ENCODE results near the gene STRIP1. TPM values are rescaled to one million over a fixed set of nuclear protein-coding genes. Genes with fewer than 3 reads are reported as not detected.

Gene STRIP1
- polyA plus RNA-seq, 1 experiment, result 31.3 TPM

DNA sequence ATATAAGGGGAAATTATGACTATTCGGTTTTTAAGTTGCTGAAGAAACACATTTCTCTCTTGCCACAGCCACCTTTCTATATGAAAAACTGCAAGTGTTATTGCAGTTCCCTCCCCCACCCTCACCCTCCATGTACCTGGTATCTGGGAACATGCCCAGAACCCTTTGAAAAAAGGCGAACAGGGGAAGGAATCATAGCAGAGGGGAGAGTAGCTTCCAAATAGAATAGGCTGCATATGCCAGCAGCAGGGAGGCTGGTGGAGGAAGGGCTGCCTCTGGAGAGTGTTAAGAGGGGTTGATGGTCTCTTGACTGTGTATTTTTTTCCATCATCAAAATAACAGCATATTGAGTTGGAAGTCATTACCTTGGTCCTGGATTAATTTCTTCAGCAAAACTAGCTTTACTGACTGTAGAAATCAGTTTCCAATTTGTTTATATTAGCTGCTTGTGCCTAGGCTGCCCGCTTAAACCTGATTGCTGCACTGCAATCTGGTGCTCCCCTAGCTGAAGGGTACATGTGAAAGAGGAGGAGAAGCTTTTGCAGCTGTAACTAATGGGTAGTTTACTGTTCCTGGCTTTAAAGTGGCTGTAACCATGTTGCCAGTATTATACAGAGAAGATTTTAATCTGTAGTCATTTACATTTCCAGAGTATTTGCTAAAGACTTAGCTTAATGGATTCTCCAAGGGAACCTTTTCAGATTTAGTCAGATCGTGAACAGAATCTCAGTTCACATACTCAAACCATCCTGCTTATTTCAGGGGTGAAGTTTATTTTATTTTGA, 27.2 kb upstream of the STRIP1 start:
- CTCF ChIA-PET, result interaction anchor here (0.5 to 8.1 kb wide), 9 partner anchors 9 to 489 kb away, joined by 3 to 118 read pairs (median 5); partner anchors contain the start of gene AHCYL1
- TF ChIP-seq CTCF (IDR thresholded peaks at IDR 0.05; ENCODE audit: low read depth, low read length), result no peak
- Histone ChIP-seq H3K4me3 (ENCODE audit: low read depth, low read length) (no peak overlapping the region), H3K9me3 (ENCODE audit: control insufficient read depth, insufficient read depth, low read length) (no peaks in the 10 kb centered on the region), H3K27me3 (ENCODE audit: control insufficient read depth, insufficient read depth, low read length) (no peaks in the 10 kb centered on the region), H3K27ac (ENCODE audit: low read depth, low read length) (no peak overlapping the region)
- POLR2A ChIA-PET, result no interaction called here
- DNase-seq (ENCODE audit: low read depth, low spot score), result no peak

DNA sequence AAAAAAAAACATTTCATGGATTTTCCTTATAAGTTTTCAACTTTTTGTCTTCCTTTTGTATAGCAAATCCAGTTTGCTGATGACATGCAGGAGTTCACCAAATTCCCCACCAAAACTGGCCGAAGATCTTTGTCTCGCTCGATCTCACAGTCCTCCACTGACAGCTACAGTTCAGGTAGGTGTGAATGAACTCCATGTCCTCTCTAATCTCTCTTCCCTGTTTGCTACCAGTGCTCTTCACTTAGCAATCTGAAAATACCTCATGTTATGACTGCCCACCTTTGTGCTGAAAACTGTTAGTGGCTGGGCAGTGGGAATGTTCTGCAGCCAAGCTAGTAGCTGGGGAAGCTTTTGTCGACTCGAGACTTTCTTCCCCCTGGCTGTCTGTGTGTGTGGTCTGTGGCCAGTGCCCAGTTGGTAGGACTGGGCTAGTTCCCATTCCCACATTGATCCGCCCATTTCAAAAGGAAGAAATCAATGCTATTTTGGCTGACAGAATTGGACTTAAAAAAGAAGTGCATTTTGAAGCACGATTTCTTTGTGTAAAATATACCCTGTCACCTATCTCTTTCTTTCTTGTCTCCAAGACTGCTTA, 25.4 kb upstream of the STRIP1 start:
- no peak overlapping the region for H3K27ac ChIP-seq (ENCODE audit: low read depth, low read length)
- DNase-seq (ENCODE audit: low read depth, low spot score), result no peak
- H3K4me3 ChIP-seq (ENCODE audit: low read depth, low read length), result no peak overlapping the region
- ChIA-PET CTCF (interaction anchor here (0.6 to 8.1 kb wide), 3 partner anchors 25 to 233 kb away, joined by 3 to 118 read pairs (median 4); no protein-coding TSS in a partner anchor), POLR2A (no interaction called here)
- no peaks in the 10 kb centered on the region for H3K27me3 ChIP-seq (ENCODE audit: control insufficient read depth, insufficient read depth, low read length)
- no peaks in the 10 kb centered on the region for H3K9me3 ChIP-seq (ENCODE audit: control insufficient read depth, insufficient read depth, low read length)
- TF ChIP-seq CTCF (IDR thresholded peaks at IDR 0.05; ENCODE audit: low read depth, low read length), result no peak

DNA sequence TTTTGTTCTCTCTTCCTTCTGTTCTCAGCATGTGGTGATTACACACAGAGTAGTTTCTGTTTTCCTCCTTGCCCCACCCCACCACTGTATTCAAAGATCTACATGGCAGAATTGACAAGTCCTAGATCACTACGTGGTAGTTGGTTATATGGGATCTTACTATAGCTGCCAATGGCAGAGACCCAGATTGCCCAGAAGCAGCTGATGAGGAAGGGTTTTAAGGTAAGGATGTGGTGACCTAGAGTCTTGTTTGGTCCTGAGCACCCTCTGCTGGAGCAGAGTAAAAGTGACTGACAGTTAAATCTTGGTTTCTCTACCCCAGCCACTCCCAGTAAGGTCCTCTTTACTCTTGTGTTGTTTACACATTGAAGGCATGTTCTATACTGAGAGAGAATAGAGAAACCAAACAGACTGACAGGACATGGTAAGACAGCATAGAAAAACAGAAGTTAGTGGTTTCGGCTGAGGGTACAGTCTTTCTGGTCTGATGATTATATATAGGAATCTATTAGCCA, 22.8 kb upstream of the STRIP1 start:
- H3K27ac ChIP-seq (ENCODE audit: low read depth, low read length), result no peak overlapping the region
- TF ChIP-seq CTCF (IDR thresholded peaks at IDR 0.05; ENCODE audit: low read depth, low read length), result peak; percentile 69
- no peaks in the 10 kb centered on the region for H3K27me3 ChIP-seq (ENCODE audit: control insufficient read depth, insufficient read depth, low read length)
- no peaks in the 10 kb centered on the region for H3K9me3 ChIP-seq (ENCODE audit: control insufficient read depth, insufficient read depth, low read length)
- no peak overlapping the region for H3K4me3 ChIP-seq (ENCODE audit: low read depth, low read length)
- ChIA-PET POLR2A (interaction anchor here (0.6 kb wide), 2 partner anchors 26 to 229 kb away, joined by 3 to 4 read pairs; no protein-coding TSS in a partner anchor), CTCF (interaction anchor here (0.8 to 8.1 kb wide), 12 partner anchors 11 to 479 kb away, joined by 3 to 118 read pairs (median 6); partner anchors contain the start of gene AHCYL1)
- DNase-seq (ENCODE audit: low read depth, low spot score), result peak; percentile 34

DNA sequence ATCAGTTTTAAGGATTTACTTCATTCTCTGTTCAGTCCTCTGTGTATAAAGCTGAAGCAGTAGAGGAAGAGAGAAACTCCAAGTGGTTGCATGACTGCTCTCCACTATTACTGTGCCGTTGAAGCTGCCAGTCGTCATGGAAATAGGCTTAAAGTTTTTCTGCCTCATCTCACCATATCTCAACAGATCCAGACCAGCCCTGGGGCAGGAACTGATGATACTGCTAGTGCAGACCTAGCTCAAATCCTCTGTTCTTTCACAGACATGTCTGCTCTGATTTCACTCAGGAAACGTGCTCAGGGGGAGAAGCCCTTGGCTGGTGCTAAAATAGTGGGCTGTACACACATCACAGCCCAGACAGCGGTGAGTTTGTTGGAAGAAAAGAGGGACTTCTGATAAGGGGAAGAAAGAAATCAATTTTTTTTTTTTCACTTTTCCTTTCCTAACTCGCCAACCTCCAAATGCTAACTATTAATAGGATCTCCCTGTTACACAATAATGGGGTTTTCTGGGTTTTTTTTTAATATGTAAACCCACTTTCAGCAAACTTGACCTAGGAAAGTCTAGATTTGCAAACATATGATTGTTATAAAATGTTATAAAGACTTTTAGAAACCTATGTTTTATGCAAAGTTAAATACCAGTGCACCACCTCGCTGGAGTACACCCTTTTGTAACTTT, 22.2 kb upstream of the STRIP1 start:
- H3K27me3 ChIP-seq (ENCODE audit: control insufficient read depth, insufficient read depth, low read length), result no peaks in the 10 kb centered on the region
- no peak for DNase-seq (ENCODE audit: low read depth, low spot score)
- H3K4me3 ChIP-seq (ENCODE audit: low read depth, low read length), result no peak overlapping the region
- TF ChIP-seq CTCF (IDR thresholded peaks at IDR 0.05; ENCODE audit: low read depth, low read length), result no peak
- H3K9me3 ChIP-seq (ENCODE audit: control insufficient read depth, insufficient read depth, low read length), result no peaks in the 10 kb centered on the region
- CTCF ChIA-PET, result interaction anchor here (0.6 to 8.1 kb wide), 11 partner anchors 10 to 480 kb away, joined by 3 to 118 read pairs (median 8); partner anchors contain the start of gene AHCYL1
- POLR2A ChIA-PET, result interaction anchor here (0.6 kb wide), 1 partner anchor 230 kb away, joined by 4 read pairs; no protein-coding TSS in a partner anchor
- no peak overlapping the region for H3K27ac ChIP-seq (ENCODE audit: low read depth, low read length)
